ENCODE results near the gene TNFRSF1A.
"Not testable (repeated sequence)": the region's sequence is repeated elsewhere in the genome, so short reads cannot be mapped to it uniquely, and the experiment has no call there.

Gene TNFRSF1A

GRCh38 chr12:6355491-6356373 is 13.9 kb upstream of the TNFRSF1A start:
- DNase-seq, result no peak

GRCh38 chr12:6354495-6355393 is 12.9 kb upstream of the TNFRSF1A start:
- no peak for DNase-seq

- no peak for DNase-seq
Observed at GRCh38 chr12:6352193-6353173, 10.6 kb upstream of the TNFRSF1A start.

GRCh38 chr12:6351622-6352021 is 9.7 kb upstream of the TNFRSF1A start:
- DNase-seq, result no peak

GRCh38 chr12:6347367-6348338 is 5.8 kb upstream of the TNFRSF1A start:
- DNase-seq, result peak; percentile 66

- no peak for DNase-seq
Observed at GRCh38 chr12:6346942-6347341, 5.1 kb upstream of the TNFRSF1A start.

GRCh38 chr12:6346235-6346832 is 4.5 kb upstream of the TNFRSF1A start:
- no peak for DNase-seq

GRCh38 chr12:6345319-6346091 is 3.6 kb upstream of the TNFRSF1A start:
- DNase-seq, result peak; percentile 47

- not testable (repeated sequence) for DNase-seq
Observed at GRCh38 chr12:6344101-6344660, 2.3 kb upstream of the TNFRSF1A start.

GRCh38 chr12:6343518-6343917 is 1.6 kb upstream of the TNFRSF1A start:
- DNase-seq, result no peak

GRCh38 chr12:6342140-6342889 is 439 bp upstream of the TNFRSF1A start:
- DNase-seq, result no peak

- DNase-seq, result peak; percentile 53
Observed at GRCh38 chr12:6340745-6341416, 995 bp downstream of the TNFRSF1A start.

GRCh38 chr12:6340032-6340638 is 1.7 kb downstream of the TNFRSF1A start:
- no peak for DNase-seq

- DNase-seq, result no peak
Observed at GRCh38 chr12:6338955-6339354, 2.9 kb downstream of the TNFRSF1A start.

- DNase-seq, result not testable (repeated sequence)
Observed at GRCh38 chr12:6338536-6338935, 3.3 kb downstream of the TNFRSF1A start.

GRCh38 chr12:6337958-6338433 is 3.9 kb downstream of the TNFRSF1A start:
- peak; percentile 34 for DNase-seq
